OCI-LY3 (cell line): ENCODE results near the gene PGLYRP3.

ENCODE experiments used
- CTCF ChIP-seq: fragments of 200-600, 300-600 bp; sonication (generic); IDR thresholded peaks from 2 replicates; pipeline ENCODE4 v1.5.1; 2014; ENCODE audit warnings: antibody characterized with exemption, low read length, low read depth
- EZH2phosphoT487 ChIP-seq: fragments of 200-600 bp; shearing (Covaris generic); IDR thresholded peaks from 2 replicates; pipeline ENCODE4 v1.6.1; 2018; ENCODE audit warnings: antibody characterized with exemption, mixed run types, low read depth

GRCh38 chr1:153308540-153308939, 4.2 kb downstream of the PGLYRP3 start:
- TF ChIP-seq CTCF = no peak
- TF ChIP-seq EZH2phosphoT487 = no peak
